Stimulated activated CD4-positive, alpha-beta T cell treated with anti-CD3 and anti-CD28 coated beads, Interleukin-2, amount 100 ng/mL, for 24 hours (primary cell): Measurements from ENCODE around the gene CHKB.

ENCODE experiments used
- DNase-seq, 2 donors: peaks; one replicate each; pipeline ENCODE4 v3.0.0-alpha.2; 2020

Gene CHKB

DNA sequence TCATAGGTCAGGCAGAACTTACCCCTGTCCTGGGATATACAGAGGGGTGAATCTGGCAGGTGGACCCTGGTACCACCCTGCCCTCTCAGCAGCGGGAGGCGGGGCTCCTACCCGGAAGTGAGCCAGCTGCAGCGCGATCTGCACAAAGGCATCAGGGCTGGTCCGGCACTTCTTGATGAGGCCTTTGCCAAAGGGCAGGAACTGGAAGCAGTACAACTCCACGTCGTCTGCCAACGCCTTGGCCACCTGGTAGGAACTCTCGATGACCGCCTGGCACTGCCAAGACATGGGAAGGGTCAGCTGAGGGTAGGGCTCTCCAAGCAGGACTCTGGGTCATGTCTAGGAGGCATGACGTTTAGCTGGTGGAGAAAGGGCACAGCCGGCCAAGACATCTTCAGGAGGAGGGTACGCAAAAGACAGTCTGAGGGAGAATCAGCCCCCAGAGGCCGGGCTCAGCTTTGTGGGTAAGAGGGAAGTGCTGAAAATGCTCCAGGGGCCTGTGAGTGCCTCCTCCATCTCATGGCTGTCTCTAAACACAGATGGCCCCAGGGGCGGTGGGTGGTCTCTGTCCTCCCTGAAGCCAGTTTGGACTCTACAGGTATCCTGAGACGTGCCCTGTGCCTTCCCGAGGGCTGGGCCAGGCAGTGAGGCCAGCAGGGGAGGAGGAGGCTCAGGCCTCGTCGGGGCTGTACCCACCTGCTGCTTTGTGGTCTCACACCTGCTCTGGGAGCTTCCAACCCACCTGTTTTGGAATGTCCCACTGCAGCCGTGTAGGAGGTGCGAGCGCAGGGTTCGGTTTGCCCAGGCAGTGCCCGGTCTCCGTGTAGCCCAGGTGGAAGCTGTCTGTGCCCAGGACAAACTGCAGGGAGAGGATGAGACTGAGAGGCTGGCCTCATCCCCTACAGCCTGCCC lies 11.1 kb downstream of the CHKB start:
- DNase-seq, result no peak

DNA sequence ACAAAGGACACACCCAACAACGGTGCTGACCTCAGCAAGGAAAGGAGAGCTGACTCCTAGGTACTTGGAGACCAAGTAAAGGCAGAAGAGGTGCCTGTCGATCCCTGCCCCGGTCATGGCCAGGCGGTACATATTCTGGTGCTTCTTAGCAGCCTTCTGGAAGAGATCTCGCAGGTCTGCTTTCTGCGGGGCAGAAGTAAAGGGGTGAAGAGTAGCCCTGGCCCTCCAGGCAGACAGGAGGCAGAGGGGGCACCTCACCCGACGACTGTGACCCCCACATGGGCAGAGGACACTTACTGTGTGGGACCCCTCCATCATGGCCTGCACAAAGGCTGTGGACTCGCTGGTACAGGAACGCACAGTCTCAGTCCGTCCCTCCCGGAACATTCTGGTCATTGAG lies 11.8 kb downstream of the CHKB start:
- no peak for DNase-seq

DNA sequence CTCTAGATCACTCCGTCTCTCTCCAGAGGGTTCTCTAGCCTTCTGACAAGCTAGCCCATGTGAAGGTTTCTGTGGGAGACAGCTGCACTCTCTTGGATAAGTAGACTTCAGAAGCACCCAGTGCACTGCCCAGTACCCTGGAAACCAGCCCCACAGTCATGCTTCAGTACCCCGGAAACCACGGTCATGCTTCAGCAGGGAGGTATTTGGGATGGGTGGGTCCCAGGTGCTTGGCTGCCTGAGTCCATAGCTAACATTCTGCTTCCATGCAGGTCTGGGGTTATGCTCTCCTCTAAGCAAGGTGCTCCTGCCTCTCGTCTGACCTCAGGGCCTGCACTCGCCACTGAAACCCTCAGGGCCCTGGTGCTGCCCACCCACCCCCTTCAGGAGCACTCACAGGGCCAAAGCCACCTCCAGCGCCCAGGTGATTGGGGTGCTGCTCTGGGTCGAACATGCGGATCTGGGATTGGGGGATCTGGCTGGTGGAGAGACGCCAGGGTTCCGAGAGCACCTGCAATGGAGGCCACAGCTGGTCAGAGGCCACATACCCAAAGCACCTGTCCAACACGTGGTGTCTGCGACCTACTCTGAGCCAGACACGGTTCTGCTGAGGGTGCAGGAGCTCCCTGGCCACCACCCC lies 12.6 kb downstream of the CHKB start:
- DNase-seq, result no peak

DNA sequence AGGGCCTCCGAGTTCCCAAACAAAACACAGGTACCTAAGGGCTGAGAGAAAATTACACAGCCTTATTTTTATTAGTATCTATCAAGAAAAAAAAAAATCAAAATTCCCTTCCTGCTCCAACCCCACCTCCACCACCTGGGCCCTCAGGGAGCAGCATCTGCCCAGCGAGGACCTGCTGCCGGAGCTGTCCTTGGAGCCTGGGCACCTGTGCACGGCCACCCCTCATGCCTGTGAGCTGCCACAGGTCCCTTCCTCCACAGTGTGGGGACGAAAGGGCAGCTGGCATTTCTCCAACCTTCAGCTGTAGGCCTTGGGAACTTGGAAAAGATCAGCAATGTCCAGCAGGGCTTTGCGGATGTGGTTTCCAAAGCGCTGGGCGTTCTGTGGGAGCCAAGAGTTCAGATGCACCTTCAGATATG lies 13.6 kb downstream of the CHKB start:
- DNase-seq, result no peak

DNA sequence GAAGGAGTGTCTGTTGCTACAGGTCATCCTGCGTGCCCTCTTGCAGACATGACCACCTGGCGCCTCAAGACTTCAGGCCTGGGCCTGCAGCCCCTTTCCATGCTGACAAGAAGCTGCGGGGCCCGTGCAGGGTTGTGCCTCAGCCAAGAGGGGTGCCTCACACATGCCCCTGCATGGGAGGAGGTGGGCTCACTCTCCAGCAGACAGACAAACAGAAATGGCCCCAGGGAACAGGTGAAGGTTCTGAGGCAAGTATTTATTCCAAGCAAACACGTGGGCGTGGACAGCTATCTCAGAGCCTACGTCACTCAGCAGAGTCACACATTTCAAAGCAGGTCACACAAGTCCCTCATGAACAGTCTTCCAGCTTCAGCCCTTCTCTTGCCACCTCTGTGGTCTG lies 14.0 kb downstream of the CHKB start:
- DNase-seq, result no peak

DNA sequence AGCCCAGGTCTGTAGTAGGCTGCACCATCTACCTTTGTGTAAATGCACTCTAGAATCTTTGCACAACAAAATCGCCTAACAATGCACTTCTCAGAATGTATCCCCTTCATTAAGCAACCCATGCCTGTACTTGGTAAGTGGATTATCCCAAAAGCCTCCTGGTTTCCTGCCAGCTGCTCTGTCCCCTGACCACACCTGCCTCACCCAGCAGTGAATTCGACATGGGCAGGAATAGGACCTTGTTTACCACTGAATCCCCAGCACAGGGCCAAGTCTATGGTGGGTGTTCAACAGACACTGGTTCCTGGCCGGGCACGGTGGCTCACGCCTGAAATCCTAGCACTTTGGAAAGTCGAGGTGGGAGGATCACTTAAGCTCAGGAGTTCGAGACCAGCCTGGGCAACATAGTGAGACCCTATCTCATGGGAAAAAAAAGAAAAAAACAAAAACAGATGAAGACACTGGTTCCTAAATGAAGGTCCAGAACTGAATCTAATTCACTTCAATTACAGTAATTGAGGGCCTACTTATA lies 14.9 kb downstream of the CHKB start:
- DNase-seq, result no peak

DNA sequence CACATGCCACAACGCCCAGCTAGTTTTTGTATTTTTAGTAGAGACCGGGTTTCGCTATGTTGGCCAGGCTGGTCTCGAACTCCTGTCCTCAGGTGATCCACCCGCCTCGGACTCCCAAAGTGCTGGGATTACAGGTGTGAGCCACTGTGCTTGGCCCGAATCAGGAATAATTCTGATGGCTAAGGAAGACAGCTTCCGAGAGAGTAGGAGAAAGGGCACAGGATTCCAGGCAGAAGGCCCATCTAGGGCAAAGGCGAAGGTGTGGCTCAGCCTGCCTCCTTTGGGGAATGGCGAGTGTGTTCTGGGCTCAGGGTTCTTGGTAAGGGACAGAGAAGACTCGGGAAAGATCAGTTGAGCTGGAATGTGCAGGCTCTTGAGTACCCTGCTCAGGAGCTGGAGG lies 18.4 kb downstream of the CHKB start:
- DNase-seq, result no peak

DNA sequence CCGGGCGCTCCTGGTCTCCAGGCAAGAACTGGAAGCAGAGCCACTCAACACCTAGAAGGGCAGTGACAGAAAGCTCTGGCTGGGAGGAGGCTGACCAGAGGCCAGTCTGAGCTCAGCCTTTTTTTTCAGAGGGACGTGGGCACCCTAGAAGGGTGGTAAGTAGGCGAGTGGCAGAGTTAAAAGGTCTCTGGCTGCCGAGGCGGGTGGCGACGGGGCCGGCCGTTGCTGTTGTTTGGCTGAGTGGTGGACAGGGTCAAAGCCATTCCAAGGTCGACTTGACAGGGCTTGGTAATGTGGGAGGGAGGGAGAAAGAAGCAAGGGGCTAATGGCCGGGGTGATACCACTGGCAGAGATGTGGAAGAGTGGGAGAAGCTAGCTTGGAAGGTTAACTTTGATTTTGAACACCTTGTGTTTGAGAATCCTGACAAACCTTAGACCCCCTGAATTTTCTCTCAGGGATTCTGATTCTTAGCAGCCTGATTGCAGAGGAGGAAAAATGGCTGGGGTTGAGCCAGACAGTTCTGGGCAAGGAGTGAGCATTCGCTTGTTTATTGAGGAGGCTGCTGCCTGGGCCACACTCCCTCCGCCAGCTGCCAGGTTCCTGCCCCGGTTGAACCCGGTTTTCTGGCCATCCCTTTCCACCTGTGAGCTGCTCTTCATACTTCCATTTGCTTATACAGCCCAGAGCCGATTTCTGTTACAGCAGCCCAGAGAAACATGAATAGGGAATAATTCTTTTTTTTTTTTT lies 19.1 kb downstream of the CHKB start:
- no peak for DNase-seq

DNA sequence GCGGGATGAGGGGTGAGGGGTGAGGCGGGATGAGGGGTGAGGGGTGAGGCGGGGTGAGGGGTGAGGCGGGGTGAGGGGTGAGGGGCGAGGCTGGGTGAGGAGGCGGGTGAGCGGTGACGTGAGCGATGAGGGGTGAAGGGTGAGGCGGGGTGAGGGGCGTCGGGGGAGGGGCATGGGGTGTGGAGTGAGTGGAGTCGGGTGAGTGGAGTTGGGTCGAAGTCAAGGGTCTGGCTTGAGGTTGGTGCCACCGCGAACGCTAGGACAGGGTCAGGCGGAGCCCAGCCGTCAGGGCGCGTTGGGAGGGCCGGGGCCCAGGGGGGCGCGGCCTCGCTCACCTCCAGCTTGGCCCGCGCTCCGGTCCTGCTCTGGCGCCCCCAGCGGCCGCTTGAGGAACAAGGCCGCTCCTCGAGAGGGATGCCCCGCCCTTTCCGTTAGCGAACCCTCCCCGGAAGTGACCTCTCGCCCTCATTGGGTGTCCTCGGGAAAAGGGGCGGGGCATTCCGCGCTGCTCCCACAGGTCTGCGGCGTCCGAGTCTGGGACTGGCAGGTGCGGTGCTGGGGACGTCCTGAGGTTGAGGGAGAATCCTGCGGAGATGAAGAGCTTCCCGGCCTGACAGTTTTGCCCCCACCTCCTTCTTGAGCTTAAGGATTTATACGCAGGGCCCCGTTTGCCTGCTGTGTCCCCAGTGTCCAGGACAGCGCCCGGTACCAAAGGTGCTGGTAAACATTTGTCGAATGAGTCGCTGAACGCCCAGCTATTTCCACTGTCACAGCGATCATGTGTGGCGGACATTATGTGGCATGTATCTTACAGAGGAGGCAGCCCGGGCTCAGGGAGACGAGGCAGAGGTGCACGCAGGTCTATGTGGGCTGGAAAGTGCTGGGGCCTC lies 19.9 kb downstream of the CHKB start, which contains the start of gene SYCE3:
Gene SYCE3, minus strand, starts transcription at position 397 of the 890 bp plus-strand sequence. CDS start 6,514 bp downstream, outside the sequence.
- DNase-seq, result peak; percentile 98 to 99

DNA sequence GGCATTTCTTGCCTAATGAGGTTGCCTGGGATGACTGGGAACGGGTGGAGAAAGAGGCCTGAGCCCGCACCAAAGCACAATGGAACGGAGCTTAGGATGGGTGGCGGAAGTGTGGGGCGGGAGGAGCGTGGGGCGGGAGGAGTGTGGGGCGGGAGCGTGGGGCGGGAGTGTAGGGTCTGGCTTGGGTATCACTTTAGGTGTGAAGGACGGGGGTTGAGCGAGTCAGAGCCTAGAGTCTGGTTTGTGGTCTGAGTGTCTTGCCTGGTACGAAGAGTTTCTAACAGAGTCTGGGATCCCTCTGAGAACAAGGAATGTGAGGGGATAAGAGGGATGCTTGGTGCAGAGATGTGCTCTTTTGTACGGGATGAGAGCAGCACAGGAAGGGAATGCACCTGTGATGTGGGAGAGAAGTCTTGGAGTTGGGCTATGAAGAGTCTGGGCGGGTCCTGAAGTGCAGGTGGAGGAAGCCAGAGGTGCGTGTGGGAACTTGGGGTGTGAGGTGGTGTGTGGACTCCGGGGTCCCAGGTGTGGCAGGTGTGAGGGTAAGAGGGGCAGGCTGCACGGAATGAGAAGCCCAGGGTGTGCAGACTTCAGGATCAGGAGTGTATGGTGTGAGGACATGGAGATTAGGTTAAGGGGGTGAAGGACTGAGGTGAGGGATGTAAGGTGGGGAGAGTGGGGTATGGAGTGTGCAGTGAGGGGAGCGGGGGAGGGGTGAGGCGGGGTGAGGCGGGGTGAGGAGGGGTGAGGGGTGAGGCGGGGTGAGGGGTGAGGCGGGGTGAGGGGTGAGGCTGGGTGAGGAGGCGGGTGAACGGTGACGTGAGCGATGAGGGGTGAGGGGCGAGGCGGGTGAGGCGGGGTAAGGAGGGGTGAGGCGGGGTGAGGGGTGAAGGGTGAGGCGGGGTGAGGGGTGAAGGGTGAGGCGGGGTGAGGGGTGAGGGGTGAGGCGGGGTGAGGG lies 21.0 kb downstream of the CHKB start:
- no peak for DNase-seq

DNA sequence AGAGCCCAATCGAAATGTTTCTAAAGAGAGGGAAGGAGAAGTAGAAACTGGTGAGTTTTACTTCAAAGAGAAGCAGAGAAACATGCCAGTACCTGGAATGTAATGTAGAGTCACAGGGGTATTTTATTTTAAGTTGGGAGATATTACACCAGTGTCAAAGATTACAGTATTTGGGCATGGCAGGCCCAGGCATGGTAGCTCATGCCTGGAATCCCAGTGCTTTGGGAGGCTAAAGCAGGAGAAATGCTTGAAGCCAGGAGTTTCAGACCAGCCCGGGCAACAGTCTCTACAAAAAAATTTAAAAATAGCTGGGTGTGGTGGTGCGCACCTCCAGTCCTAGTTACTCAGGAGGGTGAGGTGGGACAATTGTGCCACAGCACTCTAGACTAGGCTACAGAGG lies 22.6 kb downstream of the CHKB start:
- DNase-seq, result no peak

DNA sequence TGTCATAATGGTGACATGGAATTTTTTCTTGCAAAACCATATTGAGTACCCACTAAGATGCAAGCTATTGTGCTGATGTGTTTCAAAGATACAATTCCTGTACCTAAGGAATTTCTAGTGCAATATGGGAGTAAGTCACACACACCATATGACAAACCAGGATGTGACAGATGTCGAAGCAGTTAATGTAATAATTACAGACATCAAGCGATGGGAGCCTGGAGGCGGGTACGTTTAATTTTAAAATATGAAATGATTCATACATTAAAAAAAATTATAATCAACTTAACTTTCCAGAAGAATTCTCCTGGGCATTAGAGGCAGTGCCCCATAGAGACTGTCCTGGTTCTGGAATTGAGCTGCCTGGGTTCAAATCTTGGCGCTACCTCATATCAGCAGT lies 25.9 kb downstream of the CHKB start:
- DNase-seq, result no peak

DNA sequence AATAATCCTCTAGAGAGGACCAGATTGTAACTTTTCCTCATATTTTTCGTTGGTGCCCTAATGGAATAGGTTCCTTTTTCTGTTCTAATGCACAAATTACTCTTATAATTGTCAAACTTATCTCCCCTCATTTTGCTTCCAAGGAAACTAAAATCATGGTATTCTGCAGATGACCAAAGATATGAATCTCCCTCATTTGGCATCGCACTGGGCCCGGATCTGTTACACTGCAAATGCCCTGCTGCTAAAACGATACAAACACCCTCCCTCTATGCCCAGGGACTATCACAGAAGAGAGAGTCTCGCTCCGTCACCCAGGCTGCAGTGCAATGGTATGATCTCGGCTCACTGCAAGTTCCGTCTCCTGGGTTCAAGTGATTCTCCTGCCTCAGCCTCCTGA lies 29.3 kb downstream of the CHKB start:
- no peak for DNase-seq

DNA sequence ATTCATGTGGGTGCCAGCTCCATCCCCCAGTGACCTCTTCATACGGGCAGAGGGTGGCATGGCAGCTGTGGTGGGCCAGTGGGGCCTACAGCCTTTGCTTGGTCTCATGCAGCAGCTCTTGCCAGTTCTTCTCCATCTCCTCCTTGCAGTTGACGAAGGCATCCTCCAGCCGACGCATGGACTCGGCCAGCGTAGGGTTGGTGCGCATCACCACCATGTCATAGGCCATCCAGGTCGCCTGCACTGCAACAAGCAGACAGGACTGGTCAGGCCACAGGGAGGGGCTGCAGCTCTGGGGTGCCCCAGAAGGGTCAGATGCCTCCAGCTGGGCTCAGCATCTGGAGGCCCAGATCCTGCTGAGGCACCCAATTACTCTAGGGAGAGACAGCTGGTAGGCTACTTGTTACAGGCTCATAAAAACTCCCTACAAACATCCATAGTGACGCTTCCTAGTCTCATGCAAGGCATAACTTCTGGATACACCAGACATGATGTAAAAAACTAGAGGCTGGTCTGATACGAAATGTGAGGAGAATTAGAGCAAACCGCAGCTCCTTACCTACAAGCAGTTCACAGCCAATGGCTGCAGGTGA lies 31.4 kb downstream of the CHKB start:
- no peak for DNase-seq

DNA sequence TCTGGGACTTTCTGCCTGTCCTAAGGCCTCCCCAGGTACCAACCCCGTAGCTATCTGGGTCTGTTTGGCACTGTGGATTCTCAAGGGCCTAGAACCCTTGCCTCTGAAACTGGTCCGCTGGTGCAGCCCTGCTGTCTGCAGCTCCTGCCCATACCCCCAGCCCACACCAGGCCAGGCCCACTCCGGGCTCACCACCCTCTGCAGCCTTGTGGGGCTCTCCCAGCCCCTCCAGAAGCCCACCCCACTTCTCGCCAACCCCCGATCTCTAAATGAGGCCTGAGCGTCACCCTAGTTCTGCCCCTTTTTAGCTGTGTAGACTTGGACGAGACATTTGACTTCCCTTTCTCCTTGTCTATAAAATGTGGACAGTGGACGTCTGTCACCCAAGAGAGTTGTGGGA lies 32.3 kb downstream of the CHKB start:
- no peak for DNase-seq

DNA sequence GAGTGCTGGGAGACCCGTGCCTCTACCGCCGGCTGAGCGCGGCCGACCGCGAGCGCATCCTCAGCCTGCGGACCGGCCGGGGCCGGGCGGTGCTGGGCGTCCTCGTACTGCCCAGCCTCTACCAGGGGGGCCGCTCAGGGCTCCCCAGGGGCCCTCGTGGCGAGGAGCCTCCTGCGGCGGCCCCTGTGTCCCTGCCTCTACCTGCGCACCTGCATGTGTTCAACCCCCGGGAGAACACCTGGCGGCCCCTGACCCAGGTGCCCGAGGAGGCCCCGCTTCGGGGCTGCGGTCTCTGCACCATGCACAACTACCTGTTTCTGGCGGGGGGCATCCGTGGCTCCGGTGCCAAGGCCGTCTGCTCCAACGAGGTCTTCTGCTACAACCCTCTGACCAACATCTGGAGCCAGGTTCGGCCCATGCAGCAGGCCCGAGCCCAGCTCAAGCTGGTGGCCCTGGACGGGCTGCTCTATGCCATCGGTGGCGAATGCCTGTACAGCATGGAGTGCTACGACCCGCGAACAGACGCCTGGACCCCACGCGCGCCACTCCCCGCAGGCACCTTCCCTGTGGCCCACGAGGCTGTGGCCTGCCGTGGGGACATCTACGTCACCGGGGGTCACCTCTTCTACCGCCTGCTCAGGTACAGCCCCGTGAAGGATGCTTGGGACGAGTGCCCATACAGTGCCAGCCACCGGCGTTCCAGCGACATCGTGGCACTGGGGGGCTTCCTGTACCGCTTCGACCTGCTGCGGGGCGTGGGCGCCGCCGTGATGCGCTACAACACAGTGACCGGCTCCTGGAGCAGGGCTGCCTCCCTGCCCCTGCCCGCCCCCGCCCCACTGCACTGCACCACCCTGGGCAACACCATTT lies 33.5 kb downstream of the CHKB start:
- no peak for DNase-seq

DNA sequence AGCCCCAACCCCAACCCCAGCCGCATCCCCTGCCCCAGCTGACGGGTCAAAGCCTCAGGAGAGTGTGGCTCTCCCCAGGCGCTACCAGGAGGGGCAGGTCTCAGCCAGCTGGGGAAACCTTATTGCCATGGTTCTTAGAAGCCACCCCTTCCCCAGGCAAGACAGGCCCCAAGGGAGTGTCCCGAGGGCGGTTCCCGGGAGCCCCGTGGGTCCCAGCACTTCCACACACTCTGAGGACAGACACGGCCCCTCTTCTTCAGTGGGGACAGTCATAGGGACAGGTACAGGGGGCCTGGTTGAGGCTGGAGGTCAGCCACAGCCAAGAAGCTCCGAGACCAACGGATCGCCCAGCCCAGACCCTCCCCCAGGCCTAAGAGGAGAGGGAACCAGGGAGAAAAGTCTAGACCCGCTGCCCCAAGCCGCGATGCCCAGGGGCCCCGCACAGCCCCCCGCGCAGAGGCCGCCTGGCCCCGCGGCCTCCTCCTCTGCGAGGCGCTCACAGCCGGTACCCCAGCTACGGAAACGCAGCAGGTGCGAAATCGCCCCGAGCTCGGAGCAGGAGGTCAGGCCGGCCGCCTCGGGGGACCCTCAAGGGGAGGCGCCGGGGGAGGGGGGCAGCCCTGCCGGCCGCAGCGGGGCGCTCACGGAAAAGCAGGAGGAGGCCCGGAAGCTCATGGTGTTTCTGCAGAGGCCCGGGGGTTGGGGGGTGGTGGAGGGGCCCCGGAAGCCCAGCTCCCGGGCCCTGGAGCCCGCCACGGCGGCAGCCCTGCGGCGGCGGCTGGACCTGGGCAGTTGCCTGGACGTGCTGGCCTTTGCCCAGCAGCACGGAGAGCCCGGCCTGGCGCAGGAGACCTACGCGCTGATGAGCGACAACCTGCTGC lies 34.4 kb downstream of the CHKB start:
- peak; percentile 63 to 66 for DNase-seq

DNA sequence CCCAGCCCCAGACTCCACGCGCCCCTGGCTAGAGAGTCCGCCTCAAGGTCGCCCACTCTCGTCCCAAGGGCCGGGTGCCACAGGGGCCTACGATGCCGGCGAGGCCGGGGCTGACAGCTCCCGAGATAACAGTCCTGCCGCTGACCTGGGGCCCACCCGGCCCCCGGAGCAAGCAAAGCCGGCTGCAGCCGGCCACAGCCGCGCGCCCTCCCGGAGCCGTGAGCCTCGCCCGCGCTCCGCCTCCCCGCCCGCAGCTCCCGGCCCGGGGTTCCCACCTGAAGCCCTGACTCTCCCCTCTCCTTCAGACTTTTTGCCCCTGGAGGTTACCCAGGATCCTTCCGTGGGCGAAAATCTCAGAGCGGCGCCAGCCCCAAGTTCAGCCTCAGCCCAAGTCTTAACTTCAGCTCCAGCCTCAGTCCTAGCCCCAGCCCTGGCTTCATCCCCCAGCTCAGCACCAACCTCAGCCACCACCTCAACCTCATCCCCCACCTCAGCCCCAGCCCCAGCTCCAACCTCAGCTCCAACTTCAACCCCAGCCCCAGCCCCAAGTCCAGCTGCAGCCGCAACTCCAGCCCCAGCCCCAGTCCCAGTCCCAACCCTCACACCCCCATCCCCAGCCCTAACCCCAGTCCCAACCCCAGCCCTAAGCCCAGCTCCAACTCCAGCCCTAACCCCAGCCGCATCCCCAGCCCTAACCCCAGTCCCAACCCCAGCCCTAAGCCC lies 35.2 kb downstream of the CHKB start:
- no peak for DNase-seq
